Stimulated activated CD4-positive, alpha-beta T cell treated with anti-CD3 and anti-CD28 coated beads, TNF-alpha, amount 100 ng/mL, for 24 hours (primary cell): ENCODE results near the gene GPX1.
"Not testable (repeated sequence)": the region's sequence is repeated elsewhere in the genome, so short reads cannot be mapped to it uniquely, and the experiment has no call there.

Source experiments
- DNase-seq, 3 experiments: peaks; one replicate each; pipeline ENCODE4 v3.0.0-alpha.2; 2020; ENCODE audit warnings: low read depth in 3 of 3

GPX1 gene

DNA sequence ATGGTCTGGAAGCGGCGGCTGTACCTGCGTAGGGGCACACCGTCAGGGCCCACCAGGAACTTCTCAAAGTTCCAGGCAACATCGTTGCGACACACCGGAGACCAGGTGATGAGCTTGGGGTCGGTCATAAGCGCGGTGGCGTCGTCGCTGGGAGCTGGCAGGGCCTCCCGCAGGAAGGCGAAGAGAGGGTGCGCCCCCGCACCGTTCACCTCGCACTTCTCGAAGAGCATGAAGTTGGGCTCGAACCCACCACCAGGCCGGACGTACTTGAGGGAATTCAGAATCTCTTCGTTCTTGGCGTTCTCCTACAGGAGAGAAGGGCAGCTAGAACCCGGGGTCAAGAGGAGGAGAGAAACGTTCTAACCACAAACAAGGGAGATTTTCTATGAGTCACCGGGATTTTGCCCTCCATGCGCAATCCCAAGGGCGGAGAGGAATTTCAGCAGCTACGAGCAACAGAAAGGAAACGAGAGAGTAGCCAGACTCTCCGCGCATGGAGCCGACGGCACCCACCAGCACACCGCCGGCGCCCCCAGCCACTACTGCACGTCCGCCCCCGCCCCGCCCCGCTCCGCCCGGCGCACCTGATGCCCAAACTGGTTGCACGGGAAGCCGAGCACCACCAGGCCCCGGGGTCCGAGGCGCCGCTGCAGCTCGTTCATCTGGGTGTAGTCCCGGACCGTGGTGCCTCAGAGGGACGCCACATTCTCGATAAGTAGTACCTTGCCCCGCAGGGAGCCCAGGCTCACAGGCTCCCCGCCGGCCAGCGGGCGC, 523 bp downstream of the GPX1 start:
- DNase-seq: peak in 1 of 3 experiments; percentile 49

DNA sequence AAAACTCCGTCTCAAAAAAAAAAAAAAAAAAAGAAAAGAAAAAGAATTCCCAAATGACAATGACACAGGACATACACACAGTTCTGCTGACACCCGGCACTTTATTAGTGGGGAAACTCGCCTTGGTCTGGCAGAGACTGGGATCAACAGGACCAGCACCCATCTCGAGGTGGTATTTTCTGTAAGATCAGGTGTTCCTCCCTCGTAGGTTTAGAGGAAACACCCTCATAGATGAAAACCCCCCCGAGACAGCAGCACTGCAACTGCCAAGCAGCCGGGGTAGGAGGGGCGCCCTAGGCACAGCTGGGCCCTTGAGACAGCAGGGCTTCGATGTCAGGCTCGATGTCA, 1.1 kb downstream of the GPX1 start:
- not testable (repeated sequence) for DNase-seq

DNA sequence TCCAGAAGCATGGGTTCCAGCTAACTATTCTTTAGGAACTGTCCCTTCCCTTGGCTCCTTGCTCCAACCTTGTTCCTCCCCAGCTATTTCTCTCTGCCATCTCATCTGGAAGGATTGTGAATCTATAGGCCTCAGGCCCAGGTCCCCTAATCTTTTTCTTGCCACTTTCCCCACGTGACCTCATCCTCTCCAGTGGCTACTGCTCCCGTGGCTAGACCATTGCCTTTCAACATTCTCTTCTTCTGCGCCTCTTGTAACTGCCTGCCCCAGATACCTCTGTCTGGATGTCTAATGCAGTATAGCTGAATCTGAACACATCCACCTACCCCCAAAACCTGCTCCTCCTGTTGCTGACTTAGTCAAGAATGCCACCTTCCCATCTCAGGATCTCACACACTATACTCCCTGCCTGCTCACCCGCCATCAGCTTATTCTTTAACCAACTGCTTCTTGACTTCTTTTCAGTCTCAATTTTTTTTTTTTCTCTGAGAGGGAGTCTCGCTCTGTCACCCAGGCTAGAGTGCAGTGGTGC, 5.2 kb downstream of the GPX1 start:
- DNase-seq: no peak

DNA sequence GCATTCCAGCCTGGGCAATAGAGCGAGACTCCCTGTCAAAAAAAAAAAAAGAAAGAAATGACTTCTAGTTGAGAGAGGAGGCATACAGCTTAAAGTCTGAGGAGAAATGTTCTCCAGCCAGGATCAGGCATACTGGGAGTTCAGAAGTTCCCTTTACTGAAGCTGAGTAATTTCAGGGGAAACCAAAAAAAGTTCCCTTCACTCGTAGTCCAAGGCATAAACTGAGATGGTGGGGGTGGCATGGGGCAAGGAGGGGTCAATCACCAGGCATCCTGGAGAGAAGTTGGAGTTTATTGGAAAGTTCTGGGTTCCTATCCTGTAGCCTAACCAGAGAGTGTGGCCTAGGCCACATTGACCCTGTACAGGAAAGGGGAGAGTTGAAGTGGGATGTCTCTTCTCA, 5.9 kb downstream of the GPX1 start:
- no peak for DNase-seq

DNA sequence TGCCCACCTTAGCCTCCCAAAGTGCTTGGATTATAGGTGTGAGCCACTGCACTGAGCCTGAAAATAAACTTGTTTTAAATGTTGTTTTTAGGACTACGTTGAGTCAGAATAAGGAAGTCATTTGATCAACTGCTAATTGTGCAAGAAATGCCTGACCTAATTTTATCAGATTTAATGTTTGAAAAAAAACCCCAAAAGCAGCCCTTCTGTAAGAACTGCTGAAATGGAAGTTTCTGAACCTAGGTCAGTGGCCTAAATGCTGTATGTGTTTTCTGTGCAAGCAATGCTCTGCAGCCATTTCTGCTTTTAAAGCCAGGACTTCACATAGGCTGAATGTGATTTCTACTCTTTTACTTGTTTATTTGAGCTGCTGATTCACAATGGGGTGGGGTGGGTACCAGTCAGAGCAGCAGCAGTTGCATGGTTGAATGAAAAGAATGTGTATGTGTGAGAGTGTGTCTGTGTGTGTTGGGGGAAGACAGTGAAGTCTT, 6.6 kb downstream of the GPX1 start:
- DNase-seq: no peak

DNA sequence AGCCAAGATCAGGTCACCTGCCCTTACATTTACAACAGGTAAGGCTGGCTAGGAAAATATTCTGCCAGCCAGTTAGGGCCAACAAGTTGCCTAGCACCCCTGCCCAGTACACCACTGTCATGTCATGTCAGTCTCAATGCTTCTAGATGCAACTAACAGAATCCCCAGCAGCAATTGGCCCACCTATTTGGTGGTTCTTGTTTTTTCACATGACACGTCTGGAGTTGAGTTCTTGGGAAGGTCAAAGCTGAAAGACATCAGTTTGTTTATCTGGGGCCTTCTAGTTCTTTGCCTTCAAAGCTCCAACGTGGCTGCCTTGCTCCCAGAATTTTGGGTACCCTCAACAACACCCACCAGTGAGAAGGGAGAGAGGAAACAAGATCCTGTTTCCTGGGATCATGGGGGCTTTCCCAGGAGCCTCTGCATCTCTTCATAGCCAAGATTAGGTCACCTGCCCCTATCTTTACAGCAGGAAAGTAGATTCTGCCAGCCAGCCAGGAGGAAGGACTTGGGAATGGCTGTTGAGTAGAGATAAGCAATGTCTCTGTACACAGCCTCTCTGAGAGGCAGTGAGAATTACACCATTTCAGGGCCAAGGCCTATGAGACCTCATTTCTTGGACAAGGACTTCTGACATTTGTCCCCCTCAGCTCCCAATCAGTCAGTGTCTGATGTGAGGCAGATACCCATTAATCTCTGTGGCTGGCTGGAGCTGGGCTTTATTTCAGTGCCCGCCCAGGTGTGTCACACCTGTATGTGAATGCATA, 8.6 kb downstream of the GPX1 start:
- no peak for DNase-seq

DNA sequence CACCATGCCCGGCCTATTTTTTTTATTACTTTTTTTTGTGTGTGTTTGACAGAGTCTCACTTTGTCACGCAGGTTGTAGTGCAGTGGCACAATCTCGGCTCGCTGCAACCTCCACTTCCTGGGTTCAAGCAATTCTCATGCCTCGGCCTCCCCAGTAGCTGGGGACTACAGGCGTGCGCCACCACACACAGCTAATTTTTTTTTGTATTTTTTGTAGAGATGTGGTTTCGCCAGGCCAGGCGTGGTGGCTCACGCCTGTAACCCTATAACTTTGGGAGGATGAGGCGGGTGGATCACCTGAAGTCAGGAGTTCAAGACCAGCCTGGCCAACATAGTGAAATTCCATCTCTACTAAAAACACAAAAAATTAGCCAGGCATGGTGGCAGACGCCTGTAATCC, 9.8 kb downstream of the GPX1 start:
- not testable (repeated sequence) for DNase-seq

DNA sequence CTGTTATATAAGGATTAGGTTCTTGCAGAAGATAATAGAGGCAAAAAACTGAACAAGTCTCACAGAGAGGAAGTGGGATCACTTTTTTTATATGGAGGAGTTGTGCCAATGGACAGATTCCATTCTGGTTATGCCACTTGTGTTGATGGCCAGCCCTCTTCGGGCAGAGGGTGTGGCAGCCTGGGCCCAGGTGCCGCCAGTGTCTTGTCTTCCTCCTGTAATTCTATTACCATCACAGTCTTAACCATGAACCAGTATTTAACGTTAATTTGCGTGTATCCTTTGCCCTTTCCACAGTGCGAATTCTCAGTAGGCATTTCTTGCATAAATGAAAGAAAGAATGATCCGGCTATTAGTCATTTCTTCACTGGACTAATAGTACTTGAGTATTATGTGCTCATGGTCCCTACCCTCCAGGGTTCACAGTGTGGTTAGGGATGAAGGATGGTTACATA, 11.3 kb downstream of the GPX1 start:
- no peak for DNase-seq

DNA sequence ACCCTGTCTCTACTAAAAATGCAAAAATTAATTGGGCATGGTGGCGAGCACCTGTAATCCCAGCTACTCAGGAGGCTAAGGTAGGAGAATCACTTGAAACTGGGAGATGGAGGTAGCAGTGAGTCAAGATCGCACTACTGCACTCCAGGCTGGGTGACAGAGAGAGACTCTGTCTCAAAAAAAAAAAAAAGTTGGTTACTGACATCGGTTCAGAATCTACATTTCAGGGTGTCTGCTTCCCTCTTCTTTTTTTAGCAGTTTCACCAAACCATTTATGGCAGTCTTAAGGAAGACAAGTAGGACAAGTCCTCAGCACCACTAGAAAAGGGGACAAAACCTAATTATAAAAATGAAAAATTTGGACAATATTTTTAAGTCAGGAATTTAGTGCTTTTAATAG, 15.0 kb downstream of the GPX1 start:
- no peak for DNase-seq

DNA sequence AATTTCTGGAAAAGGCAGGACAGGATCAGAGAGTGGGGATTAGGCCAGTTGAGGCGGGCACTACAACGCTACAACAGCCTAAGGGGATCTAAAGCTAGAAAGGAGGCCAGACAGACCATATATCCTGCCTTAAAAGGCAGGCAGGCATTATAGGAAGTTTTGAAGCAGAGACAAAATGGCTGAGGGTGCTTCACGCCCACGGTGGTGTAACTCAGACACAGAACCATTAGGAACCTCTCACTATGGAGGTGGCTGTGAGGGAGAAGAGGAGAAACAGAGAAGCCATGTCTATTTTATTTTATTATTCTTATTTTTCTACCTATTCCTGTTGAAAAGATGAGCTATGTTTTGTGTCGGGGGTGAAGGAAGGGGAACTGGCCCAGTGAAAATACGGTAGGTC, 16.2 kb downstream of the GPX1 start:
- no peak for DNase-seq

DNA sequence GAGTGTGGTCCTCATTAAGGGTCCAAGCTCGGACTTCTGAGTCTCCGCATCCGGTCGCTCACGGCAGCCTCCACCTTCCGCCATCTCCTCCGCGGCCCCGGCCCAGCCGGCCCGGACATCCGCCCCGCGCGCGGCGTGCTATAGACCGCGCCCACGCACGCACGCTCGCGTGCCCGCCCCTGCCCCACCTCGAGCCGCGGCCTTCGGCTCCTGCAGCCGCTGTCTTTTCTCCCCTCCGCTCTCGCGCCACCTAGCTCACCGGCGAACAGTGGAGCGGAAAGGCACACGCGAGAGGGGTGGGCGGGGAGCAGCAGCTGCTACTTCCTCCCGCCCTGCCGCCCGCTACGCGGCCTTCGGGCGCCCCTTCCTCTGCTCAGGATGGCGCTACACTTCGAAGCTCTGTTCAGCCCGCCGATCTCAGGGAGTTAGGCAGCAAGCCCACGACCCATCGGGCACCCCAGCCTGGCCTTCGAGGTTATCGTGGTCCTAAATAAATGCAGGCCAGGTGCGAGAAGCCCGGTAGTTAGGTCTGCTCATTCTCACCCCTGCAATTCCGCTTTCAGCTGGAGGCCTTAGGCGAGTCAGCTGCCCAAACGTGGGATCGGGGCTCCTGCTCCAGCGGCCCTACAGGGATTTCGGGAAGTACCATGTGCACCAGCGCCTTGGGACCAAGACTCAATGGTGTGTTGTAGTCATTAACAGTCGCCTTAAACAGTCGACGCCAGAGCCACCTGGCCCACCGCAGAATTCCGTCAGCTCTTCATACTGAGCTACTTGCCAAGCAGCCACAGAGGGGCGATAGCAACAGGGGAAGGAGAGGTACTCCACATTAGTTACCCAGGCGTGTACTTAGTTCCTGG, 18.0 kb downstream of the GPX1 start, which contains the start of gene USP4:
Gene USP4, minus strand, starts transcription at position 113 of the 860 bp plus-strand sequence. Its CDS starts 29 bp downstream, at position 84.
- peak; percentile 88 to 94 (median 89) for DNase-seq

DNA sequence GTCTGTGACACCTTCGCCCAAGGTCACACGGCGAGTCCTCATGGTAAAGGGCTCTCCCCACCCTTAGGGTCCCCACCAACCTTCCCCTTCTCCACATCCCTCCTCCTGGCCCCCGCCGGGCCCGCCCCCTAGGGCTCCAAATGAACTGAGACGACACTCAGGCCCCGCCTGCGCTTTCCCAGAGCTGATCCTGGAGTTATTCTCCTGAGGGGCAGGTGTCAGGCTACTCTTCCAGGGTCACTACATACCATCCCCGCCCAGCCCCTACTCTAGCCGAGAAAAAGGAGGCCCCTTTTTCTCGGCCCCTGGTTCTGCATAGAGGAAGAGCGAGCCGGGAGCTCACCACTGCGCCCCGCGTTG, 18.6 kb downstream of the GPX1 start:
- no peak for DNase-seq

DNA sequence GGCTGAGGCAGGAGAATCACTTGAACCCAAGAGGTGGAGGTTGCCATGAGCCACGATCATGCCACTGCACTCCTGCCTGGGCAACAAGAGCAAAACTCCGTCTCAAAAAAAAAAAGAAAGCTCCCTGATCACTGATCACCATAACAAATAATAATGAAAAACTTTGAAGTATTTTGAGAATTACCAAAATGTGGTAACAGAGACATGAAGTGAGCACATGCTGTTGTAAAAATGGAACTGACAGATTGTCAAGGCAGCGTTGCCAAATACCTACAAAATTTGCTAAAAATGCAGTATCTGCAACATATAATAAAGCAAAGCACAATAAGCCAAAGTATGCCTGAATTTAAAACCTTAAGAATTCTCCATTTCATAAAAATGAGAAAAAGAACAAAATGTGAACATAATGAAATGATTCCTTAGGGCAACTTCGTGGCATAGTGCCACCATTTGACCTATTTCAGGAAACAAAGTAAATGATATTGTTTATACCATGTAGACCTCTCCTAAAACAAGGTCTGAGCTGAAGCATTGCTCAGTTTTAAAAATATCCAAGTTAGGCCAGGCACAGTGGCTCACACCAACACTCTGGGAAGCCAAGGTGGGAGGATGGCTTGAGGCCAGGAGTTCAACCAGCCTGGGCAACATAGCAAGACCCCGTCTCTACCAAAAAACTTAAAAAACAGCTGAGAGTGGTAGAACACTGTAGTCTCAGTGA, 24.1 kb downstream of the GPX1 start:
- DNase-seq: no peak

DNA sequence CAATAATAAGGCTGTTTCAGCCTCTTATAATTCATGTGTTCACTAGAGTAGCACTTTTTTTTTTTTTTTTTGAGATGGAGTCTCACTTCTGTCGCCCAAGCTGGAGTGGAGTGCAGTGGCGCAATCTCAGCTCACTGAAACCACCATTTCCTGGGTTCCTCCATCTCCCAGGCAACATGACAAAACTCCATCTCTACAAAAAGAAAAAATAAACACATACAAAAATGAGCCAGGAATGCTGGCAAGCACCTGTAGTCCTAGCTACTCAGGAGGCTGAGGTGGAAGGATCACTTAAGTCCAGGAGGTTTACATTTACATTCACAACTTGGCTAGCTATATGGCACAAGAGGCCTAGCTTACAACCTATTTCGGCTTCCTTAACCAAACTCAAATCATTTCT, 25.1 kb downstream of the GPX1 start:
- DNase-seq: no peak

DNA sequence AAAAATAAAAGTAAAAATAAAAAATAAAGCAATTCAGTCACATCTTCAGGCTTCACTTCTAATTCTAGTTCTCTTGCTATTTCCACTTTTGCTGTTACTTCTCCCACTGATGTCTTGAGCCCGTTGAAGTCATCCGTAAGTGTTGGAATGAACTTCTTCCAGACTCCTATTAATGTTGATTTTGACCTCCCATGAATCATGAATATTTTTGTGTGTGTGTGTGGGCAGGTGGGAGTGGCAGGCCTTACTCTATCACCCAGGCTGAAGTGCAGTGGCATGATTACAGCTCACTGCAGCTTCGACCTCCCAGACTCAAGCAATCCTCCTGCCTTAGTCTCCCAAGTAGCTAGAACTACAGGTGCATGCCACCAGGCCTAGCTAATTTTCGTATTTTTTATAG, 29.0 kb downstream of the GPX1 start:
- DNase-seq: no peak

DNA sequence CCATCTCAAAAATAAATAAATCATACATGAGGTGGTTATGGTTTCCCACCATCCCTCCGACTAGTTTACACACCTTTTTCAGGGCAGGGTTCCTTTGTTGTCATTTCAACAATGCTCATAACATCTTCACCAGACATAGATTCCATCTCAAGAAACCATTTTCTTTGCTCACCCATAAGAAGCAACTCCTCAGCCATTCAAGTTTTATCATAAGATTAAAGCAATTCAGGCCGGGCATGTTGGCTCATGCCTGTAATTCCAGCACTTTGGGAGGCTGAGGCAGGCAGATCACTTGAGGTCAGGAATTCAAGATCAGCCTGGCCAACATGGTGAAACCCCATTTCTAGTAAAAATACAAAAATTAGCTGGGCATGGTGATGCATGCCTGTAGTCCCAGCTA, 29.8 kb downstream of the GPX1 start:
- DNase-seq: not testable (repeated sequence)

DNA sequence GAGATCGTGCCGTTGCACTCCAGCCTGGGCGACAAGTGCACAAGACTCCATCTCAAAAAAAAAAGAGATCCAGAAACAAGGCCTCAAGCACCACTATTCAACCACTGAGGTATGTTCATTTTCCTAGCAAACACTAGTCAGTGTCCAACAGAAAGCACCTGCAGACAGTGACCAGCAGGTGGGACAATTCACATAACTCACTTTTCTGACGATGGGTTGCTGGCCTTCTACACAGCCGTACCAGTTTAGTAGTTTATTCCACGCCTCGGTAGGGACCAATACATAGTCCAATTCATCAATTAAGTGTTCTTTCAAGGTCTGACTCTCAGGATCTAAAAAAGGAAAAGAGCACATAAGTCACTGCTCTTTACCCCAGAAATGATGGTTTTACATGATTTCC, 30.7 kb downstream of the GPX1 start:
- DNase-seq: no peak

DNA sequence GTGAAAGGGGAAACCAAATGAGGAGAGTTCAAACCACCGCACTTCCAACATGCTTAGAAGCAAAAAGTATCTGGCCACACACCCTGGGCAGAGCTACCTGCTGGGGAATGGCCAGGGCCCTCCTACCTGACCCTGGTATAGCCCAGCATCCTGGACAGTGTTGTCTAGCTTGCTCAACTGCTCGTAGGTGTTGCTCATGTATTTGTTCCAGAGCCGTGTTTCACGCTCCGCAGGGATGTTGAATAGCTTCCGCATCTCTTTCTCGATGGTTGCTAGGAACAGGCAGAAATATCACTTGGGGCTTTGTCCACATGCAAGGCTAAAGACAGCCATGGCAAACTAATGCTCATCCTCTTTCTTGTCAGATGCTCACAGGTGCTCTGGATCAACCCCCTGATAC, 33.4 kb downstream of the GPX1 start:
- DNase-seq: no peak

DNA sequence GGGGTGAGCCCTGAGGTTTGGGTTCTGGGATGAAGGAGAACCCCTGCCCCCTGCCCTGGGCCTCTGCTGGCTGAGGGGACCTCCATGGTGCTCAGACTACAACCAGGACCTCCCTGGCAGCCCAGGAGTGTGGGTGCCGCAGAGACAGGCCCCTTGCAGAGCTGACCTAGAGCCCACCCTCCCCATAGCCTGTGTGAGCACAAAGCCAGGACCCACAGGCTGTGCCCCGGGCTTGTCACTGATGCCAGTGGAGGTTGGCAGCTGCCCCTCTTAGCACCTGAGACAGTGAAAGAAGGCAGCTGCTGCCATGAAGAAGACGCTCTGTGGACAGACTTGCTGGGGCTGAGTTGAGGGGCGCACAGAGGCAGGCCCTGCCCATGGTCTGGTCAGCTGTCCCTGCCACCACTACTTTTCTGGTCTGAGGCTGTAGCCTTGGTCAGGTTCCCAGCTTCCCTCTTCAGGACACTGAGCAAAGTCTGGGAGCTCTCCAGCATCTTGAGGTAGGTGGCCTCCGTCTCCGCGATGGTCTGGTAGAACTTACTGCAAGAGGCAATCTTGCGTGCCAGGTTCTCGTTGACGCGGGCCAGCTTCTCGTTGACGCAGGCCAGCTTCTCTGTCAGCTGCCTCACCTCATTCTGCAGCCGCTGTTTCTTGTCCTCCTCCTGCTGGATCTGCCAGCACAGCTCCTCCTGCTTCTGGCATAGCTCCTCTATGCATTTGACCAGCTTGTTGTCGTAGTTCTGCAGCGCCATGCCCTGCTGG, 41.3 kb downstream of the GPX1 start:
- no peak for DNase-seq

DNA sequence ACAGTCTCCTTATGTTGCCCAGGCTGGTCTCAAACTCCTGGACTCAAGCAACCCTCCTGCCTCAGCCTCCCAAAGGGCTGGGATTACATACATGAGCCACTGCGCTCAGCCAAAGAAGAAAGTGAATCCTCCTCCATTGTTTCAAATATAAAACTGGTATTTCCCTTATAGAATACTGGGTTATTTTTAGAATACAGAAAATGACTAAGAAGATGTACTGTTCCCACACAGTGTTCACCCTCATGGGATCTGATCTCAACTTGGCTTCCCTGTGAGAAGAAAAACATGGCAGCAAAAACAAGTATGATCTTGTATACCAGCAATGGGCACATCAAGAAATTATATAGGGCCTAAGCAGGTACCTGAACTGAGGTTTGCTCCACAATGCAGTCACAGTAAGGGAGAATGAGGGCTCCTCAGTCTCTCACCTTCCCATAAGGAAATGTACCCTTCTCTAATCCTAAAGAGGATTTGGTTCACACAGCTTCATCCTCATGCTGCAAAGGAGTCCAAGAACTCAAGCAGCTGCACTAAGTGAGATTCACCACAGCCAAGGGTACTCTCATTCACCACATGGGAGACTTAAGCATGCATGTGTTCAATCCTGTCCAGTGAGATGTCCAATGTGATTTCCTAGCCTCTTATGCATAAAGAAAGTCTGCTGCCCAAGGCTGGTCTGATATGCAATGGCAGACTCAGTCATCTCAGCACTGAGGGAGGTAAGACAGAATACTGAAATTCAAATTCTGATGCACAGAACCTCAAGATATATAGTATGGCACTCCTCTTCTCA, 44.1 kb downstream of the GPX1 start:
- no peak for DNase-seq
